GM13976 (cell line): ENCODE measurements around the gene CST4.
"Not testable (repeated sequence)": the region's sequence is repeated elsewhere in the genome, so short reads cannot be mapped to it uniquely, and the experiment has no call there.

Source experiments
- DNase-seq: peaks from one replicate; pipeline ENCODE4 v3.0.0; 2012; ENCODE audit warnings: low spot score
- CTCF ChIP-seq: IDR thresholded peaks from 2 replicates; pipeline ENCODE4 v1.5.1; 2012; ENCODE audit warnings: borderline replicate concordance, mild to moderate bottlenecking; ENCODE audit not compliant: insufficient read depth; ENCODE audit errors: extremely low read depth, missing control alignments, control extremely low read depth
- in situ Hi-C: fragments of 300-500 bp; cut with MboI; formaldehyde crosslinking; loops from one replicate; pipeline ENCODE4 v1.12.0; 2022; ENCODE audit warnings: low sequenced_read_pairs, mixed read lengths, inconsistent platforms; ENCODE audit not compliant: unreplicated experiment

Gene CST4

GRCh38 chr20:23691675-23692074, 2.8 kb upstream of the CST4 start:
- in situ Hi-C loops: no loop called here
- TF ChIP-seq CTCF: no peak
- DNase-seq: no peak

- no peak for TF ChIP-seq CTCF
- in situ Hi-C loops: no loop called here
- no peak for DNase-seq
Observed at GRCh38 chr20:23690581-23690980, 1.7 kb upstream of the CST4 start.

GRCh38 chr20:23689399-23689690, 507 bp upstream of the CST4 start:
- DNase-seq: no peak
- TF ChIP-seq CTCF: no peak
- in situ Hi-C loops: no loop called here

- no peak for DNase-seq
- in situ Hi-C loops: no loop called here
- TF ChIP-seq CTCF: no peak
Observed at GRCh38 chr20:23687986-23688385, 852 bp downstream of the CST4 start.

- TF ChIP-seq CTCF: no peak
- in situ Hi-C loops: no loop called here
- no peak for DNase-seq
Observed at GRCh38 chr20:23686046-23686750, 2.6 kb downstream of the CST4 start.

GRCh38 chr20:23685529-23685896, 3.3 kb downstream of the CST4 start:
- in situ Hi-C loops, DNase-seq: not testable (repeated sequence)

GRCh38 chr20:23684261-23684660, 4.6 kb downstream of the CST4 start:
- no peak for DNase-seq
- TF ChIP-seq CTCF: no peak
- in situ Hi-C loops: no loop called here
